Mesenchymal stem cell (in vitro differentiated cells and primary cell): ENCODE measurements around the gene PRMT1.
"Not testable (repeated sequence)": the region's sequence is repeated elsewhere in the genome, so short reads cannot be mapped to it uniquely, and the experiment has no call there.

Experiments
- DNase-seq: peaks from one replicate; pipeline ENCODE4 v3.0.0-alpha.2; 2013
- H2AFZ ChIP-seq: one replicate; pipeline ENCODE4 v1.6.1; 2013; ENCODE audit warnings: low read depth, mild to moderate bottlenecking, control low read depth, inconsistent platforms, low read length, moderate library complexity
- H2AK5ac ChIP-seq: 2 replicates; pipeline ENCODE4 v1.6.1; 2013; ENCODE audit warnings: low read length, moderate library complexity, mild to moderate bottlenecking, inconsistent platforms; ENCODE audit not compliant: severe bottlenecking
- H2BK120ac ChIP-seq: one replicate; pipeline ENCODE4 v1.6.1; 2013; ENCODE audit warnings: low read depth, mild to moderate bottlenecking, inconsistent platforms, low read length, moderate library complexity
- H2BK12ac ChIP-seq, 2 experiments: one replicate each; pipeline ENCODE4 v1.6.1; 2013; ENCODE audit warnings: inconsistent platforms in 2 of 2, low read length in 2 of 2, mild to moderate bottlenecking in 2 of 2, moderate library complexity in 2 of 2, control low read depth in 1 of 2
- H2BK15ac ChIP-seq: one replicate; pipeline ENCODE4 v1.6.1; 2013; ENCODE audit warnings: mild to moderate bottlenecking, low read depth, inconsistent platforms; ENCODE audit not compliant: poor library complexity, severe bottlenecking
- H2BK5ac ChIP-seq: 2 replicates; pipeline ENCODE4 v1.6.1; 2013; ENCODE audit warnings: low read depth, mild to moderate bottlenecking, low read length, control low read depth, inconsistent platforms; ENCODE audit not compliant: poor library complexity, severe bottlenecking
- H3K14ac ChIP-seq, 2 experiments: one replicate each; pipeline ENCODE4 v1.6.1; 2013; ENCODE audit warnings: inconsistent platforms in 2 of 2, low read length in 2 of 2, control low read depth in 1 of 2, mild to moderate bottlenecking in 1 of 2, moderate library complexity in 1 of 2
- H3K18ac ChIP-seq, 2 experiments: one replicate each; pipeline ENCODE4 v1.6.1; 2013; ENCODE audit warnings: inconsistent platforms in 2 of 2, low read length in 2 of 2, control low read depth in 1 of 2, low read depth in 1 of 2, mild to moderate bottlenecking in 1 of 2
- H3K23ac ChIP-seq, 2 experiments: one replicate each; pipeline ENCODE4 v1.6.1; 2013; ENCODE audit warnings: inconsistent platforms in 2 of 2, low read length in 2 of 2, mild to moderate bottlenecking in 2 of 2, moderate library complexity in 2 of 2, control low read depth in 1 of 2
- H3K27ac ChIP-seq: 2 replicates; pipeline ENCODE4 v1.5.1; 2013; ENCODE audit warnings: mild to moderate bottlenecking, moderate library complexity, low read length, control low read depth, inconsistent platforms; ENCODE audit not compliant: poor library complexity, severe bottlenecking
- H3K27me3 ChIP-seq, 2 experiments: 2 replicates each; pipeline versions ENCODE4 v1.6.1 to v1.7.0; 2013; ENCODE audit warnings: low read length in 2 of 2, mild to moderate bottlenecking in 2 of 2, moderate library complexity in 2 of 2, control low read depth in 1 of 2, inconsistent platforms in 1 of 2; ENCODE audit not compliant: control insufficient read depth in 1 of 2, insufficient read depth in 1 of 2
- H3K36me3 ChIP-seq, 2 experiments: 2 replicates each; pipeline versions ENCODE4 v1.6.1 to v1.7.0; 2013; ENCODE audit warnings: low read length in 2 of 2, control low read depth in 1 of 2, inconsistent platforms in 1 of 2, low read depth in 1 of 2, mild to moderate bottlenecking in 1 of 2; ENCODE audit not compliant: insufficient read depth in 2 of 2, control insufficient read depth in 1 of 2
- H3K4ac ChIP-seq, 2 experiments: one replicate each; pipeline ENCODE4 v1.6.1; 2013; ENCODE audit warnings: inconsistent platforms in 2 of 2, low read length in 2 of 2, mild to moderate bottlenecking in 2 of 2, moderate library complexity in 2 of 2, control low read depth in 1 of 2, low read depth in 1 of 2
- H3K4me1 ChIP-seq: 2 replicates; pipeline ENCODE4 v1.6.1; 2013; ENCODE audit warnings: low read depth, low read length, control low read depth; ENCODE audit not compliant: control insufficient read depth, insufficient read depth
- H3K4me2 ChIP-seq: 2 replicates; pipeline ENCODE4 v1.6.1; 2013; ENCODE audit warnings: low read length, mild to moderate bottlenecking, inconsistent platforms; ENCODE audit not compliant: poor library complexity, severe bottlenecking
- H3K4me3 ChIP-seq, 2 experiments: 2 replicates each; pipeline versions ENCODE4 v1.5.1 to v1.7.0; 2013; ENCODE audit warnings: low read length in 2 of 2, mild to moderate bottlenecking in 2 of 2, control low read depth in 1 of 2, low read depth in 1 of 2; ENCODE audit not compliant: insufficient read depth in 1 of 2
- H3K79me1 ChIP-seq: replicated peaks from 2 replicates; pipeline ENCODE4 v1.6.1; 2013; ENCODE audit warnings: mild to moderate bottlenecking, control low read depth, low read length, inconsistent platforms; ENCODE audit not compliant: poor library complexity, severe bottlenecking
- H3K9ac ChIP-seq: 2 replicates; pipeline ENCODE4 v1.7.0; 2013; ENCODE audit warnings: mild to moderate bottlenecking, low read length, moderate library complexity
- H3K9me3 ChIP-seq: 2 replicates; pipeline ENCODE4 v1.7.0; 2013; ENCODE audit warnings: mild to moderate bottlenecking, low read length; ENCODE audit not compliant: control insufficient read depth
- H4K8ac ChIP-seq: one replicate; pipeline ENCODE4 v1.6.1; 2013; ENCODE audit warnings: inconsistent platforms, mild to moderate bottlenecking, low read length, moderate library complexity
- H4K91ac ChIP-seq: one replicate; pipeline ENCODE4 v1.6.1; 2013; ENCODE audit warnings: mild to moderate bottlenecking, low read length, inconsistent platforms
- WGBS: methylation state at CpG from one replicate; pipeline ENCODE4 v1.1.7; 2013; ENCODE audit warnings: mixed read lengths; 5-methylcytosine and 5-hydroxymethylcytosine counted together

PRMT1 gene

GRCh38 chr19:49716154-49716553 lies 39.1 kb downstream of the PRMT1 start:
- peaks cover 5% of the 10 kb centered on the region for H3K4me1 ChIP-seq
- H3K23ac ChIP-seq, result no peak overlapping the region
- no peak overlapping the region for H2BK15ac ChIP-seq
- H3K14ac ChIP-seq, result no peak overlapping the region
- H3K4ac ChIP-seq, result no peak overlapping the region
- no peak overlapping the region for H3K27ac ChIP-seq
- H3K79me1 ChIP-seq, result no peaks in the 10 kb centered on the region
- no peak overlapping the region for H2AFZ ChIP-seq
- no peak overlapping the region for H3K4me2 ChIP-seq
- no peak overlapping the region for H2BK120ac ChIP-seq
- H3K27me3 ChIP-seq, result no peaks in the 10 kb centered on the region
- peak; percentile 17 for DNase-seq
- H3K18ac ChIP-seq, result no peak overlapping the region
- H4K91ac ChIP-seq, result no peak overlapping the region
- H3K9me3 ChIP-seq, result no peaks in the 10 kb centered on the region
- no peak overlapping the region for H3K4me3 ChIP-seq
- H4K8ac ChIP-seq, result no peak overlapping the region
- no peak overlapping the region for H3K9ac ChIP-seq
- H2AK5ac ChIP-seq, result no peak overlapping the region
- no peak overlapping the region for H2BK12ac ChIP-seq
- no peak overlapping the region for H2BK5ac ChIP-seq
- H3K36me3 ChIP-seq, result peaks cover 12 to 18% of the 10 kb centered on the region in 2 experiments
- WGBS, result 96% methylated on average over 1 of the region's 3 CpGs

GRCh38 chr19:49718511-49718910 lies 41.4 kb downstream of the PRMT1 start:
- Histone ChIP-seq H3K4me1 (peaks cover 5% of the 10 kb centered on the region), H2BK120ac (no peak overlapping the region), H3K14ac (no peak overlapping the region), H4K8ac (no peak overlapping the region), H2BK12ac (no peak overlapping the region), H2AFZ (no peak overlapping the region), H3K27me3 (no peaks in the 10 kb centered on the region), H2AK5ac (no peak overlapping the region), H3K4ac (no peak overlapping the region), H3K27ac (no peak overlapping the region), H2BK5ac (no peak overlapping the region), H4K91ac (no peak overlapping the region), H3K23ac (no peak overlapping the region), H3K4me3 (peak overlapping the region in 1 of 2 experiments; percentile 84), H3K4me2 (no peak overlapping the region), H3K9ac (peak overlapping the region; percentile 95), H3K79me1 (no peaks in the 10 kb centered on the region), H3K36me3 (peaks cover 3 to 24% of the 10 kb centered on the region in 2 experiments), H3K18ac (no peak overlapping the region), H2BK15ac (no peak overlapping the region), H3K9me3 (no peaks in the 10 kb centered on the region)
- peak; percentile 38 for DNase-seq
- 95% methylated on average over 7 of the region's 8 CpGs for WGBS

DNA sequence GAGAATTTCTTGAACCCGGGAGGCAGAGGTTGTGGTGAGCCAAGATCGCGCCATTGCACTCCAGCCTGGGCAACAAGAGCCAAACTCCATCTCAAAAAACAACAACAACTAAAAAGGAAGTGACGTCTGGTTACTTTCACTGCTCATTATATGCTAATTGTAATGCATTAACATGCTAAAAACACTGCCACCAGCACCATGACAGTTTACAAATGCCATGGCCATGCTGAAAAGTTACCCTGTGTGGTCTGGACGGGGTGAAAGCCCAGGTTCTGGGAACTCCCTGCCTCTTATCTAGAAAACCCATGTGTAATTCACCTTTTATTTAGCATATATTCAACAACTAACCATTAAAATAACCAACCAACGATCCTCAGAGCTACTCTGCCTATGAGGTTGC lies 41.9 kb downstream of the PRMT1 start:
- Histone ChIP-seq H3K4me3 (no peak overlapping the region), H3K27me3 (no peaks in the 10 kb centered on the region), H3K36me3 (peaks cover 0 to 24% of the 10 kb centered on the region in 2 experiments), H3K4ac (no peak overlapping the region), H2AK5ac (no peak overlapping the region), H4K91ac (no peak overlapping the region), H3K18ac (no peak overlapping the region), H2BK5ac (no peak overlapping the region), H2BK15ac (no peak overlapping the region), H3K4me2 (no peak overlapping the region), H3K9ac (no peak overlapping the region), H3K14ac (no peak overlapping the region), H3K27ac (no peak overlapping the region), H2BK120ac (no peak overlapping the region), H2BK12ac (no peak overlapping the region), H4K8ac (no peak overlapping the region), H3K4me1 (peaks cover 5% of the 10 kb centered on the region), H3K9me3 (no peaks in the 10 kb centered on the region), H3K79me1 (no peaks in the 10 kb centered on the region), H2AFZ (no peak overlapping the region), H3K23ac (no peak overlapping the region)
- DNase-seq, result no peak
- WGBS, result 90% methylated on average over 6 of the region's 6 CpGs

DNA sequence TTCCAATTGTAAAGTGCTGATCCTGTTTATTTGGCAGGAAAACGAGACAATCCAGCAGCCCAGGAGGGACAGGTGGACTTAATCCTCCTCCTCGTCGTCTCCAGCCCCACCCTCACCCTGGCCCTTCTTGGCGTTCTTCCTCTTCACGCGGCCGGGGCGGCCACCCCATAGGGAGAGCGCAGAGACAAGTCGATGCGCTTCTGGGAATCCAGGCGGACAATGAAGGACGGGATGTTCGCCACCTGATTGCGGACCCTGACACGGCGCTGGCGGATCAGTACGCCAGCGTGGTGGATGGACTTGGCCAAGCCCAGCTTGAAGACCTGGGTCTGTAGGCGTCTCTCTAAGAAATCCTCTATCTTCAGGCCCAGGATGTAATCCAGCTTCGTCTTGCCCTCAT lies 42.3 kb downstream of the PRMT1 start:
- peaks cover 0 to 24% of the 10 kb centered on the region in 2 experiments for H3K36me3 ChIP-seq
- H3K9ac ChIP-seq, H3K18ac ChIP-seq, H3K9me3 ChIP-seq, H3K4me2 ChIP-seq, H3K27ac ChIP-seq, H2AFZ ChIP-seq, H3K23ac ChIP-seq, H2BK15ac ChIP-seq, H3K79me1 ChIP-seq, H3K14ac ChIP-seq, H2BK120ac ChIP-seq, H2BK12ac ChIP-seq, H4K91ac ChIP-seq, H2BK5ac ChIP-seq, H3K27me3 ChIP-seq, H3K4me1 ChIP-seq, DNase-seq, H3K4ac ChIP-seq, H4K8ac ChIP-seq: not testable (repeated sequence)
- H3K4me3 ChIP-seq, result peak overlapping the region in 1 of 2 experiments; percentile 5
- WGBS, result 92% methylated on average over 22 of the region's 22 CpGs
- H2AK5ac ChIP-seq, result peak overlapping the region; percentile 84
